Prostate gland (tissue), 2 donors: ENCODE results near the gene SYNPO2.

Experiments used
- CTCF ChIP-seq, 4 experiments: fragments of 200-600 bp in 2 of 4; fragments of 450-650 bp in 2 of 4; sonication (generic) in 2 of 4; IDR thresholded peaks; 1 replicate in 3 of 4; 2 replicates in 1 of 4; pipeline ENCODE4 v1.5.1; 2016 to 2019; ENCODE audit warnings: antibody characterized with exemption in 4 of 4, mild to moderate bottlenecking in 2 of 4, moderate library complexity in 2 of 4
- POLR2A ChIP-seq: fragments of 450-650 bp; IDR thresholded peaks from one replicate; pipeline ENCODE4 v1.6.1; 2016; ENCODE audit warnings: antibody characterized with exemption, mild to moderate bottlenecking
- POLR2AphosphoS5 ChIP-seq: sonication (generic); formaldehyde crosslinking; IDR thresholded peaks from one replicate; pipeline ENCODE4 v1.6.1; 2017; ENCODE audit warnings: antibody characterized with exemption

- TF ChIP-seq CTCF (IDR thresholded peaks at IDR 0.05) (no peak), POLR2AphosphoS5 (no peak), POLR2A (no peak)
These were observed 142.6 kb downstream of the SYNPO2 start for GRCh38 chr4:119031218-119031617.
